GM19397 (cell line): ENCODE measurements around the gene EXOC1L.

Source experiments
- ATAC-seq: cut with Tn5 transposase; IDR thresholded peaks from one replicate; pipeline ENCODE4 v1.9.1; 2021; ENCODE audit warnings: mild to moderate bottlenecking, moderate library complexity; ENCODE audit not compliant: unreplicated experiment

EXOC1L gene

GRCh38 chr4:55879224-55879623, 59.6 kb downstream of the EXOC1L start:
- ATAC-seq = no peak

GRCh38 chr4:55880652-55881280, 61.2 kb downstream of the EXOC1L start:
- no peak for ATAC-seq

- ATAC-seq = no peak
Measured at GRCh38 chr4:55884093-55884850, 64.7 kb downstream of the EXOC1L start.

- no peak for ATAC-seq
Measured at GRCh38 chr4:55884851-55885219, 65.2 kb downstream of the EXOC1L start.
